Esophagus muscularis mucosa (tissue), 4 donors: Measurements from ENCODE around the gene PBLD. TPM values are rescaled to one million over a fixed set of nuclear protein-coding genes. Genes with fewer than 3 reads are reported as not detected.
"Not testable (repeated sequence)": the region's sequence is repeated elsewhere in the genome, so short reads cannot be mapped to it uniquely, and the experiment has no call there.

Source experiments
- DNase-seq: peaks from one replicate; pipeline ENCODE4 v3.0.0-alpha.2; 2017; ENCODE audit errors: extremely low spot score
- H3K27ac ChIP-seq, 4 donors: fragments of 200-600 bp; sonication (generic); replicated peaks in 1 of 4; 1 replicate in 3 of 4; 2 replicates in 1 of 4; pipeline ENCODE4 v1.5.1; 2016 to 2019; ENCODE audit warnings: mild to moderate bottlenecking in 1 of 4
- H3K27me3 ChIP-seq, 4 donors: fragments of 200-600 bp; sonication (generic); one replicate each; pipeline versions ENCODE4 v1.5.1 to v1.6.0; 2016 to 2019
- H3K36me3 ChIP-seq, 4 donors: fragments of 200-600 bp; sonication (generic); one replicate each; pipeline ENCODE4 v1.5.1; 2016 to 2019
- H3K4me1 ChIP-seq, 4 donors: fragments of 200-600 bp; sonication (generic); one replicate each; pipeline ENCODE4 v1.5.1; 2016 to 2019
- H3K4me3 ChIP-seq, 4 donors: fragments of 200-600 bp; sonication (generic); 1 replicate in 2 of 4; 2 replicates in 2 of 4; pipeline ENCODE4 v1.5.1; 2016 to 2019; ENCODE audit warnings: mild to moderate bottlenecking in 4 of 4, moderate library complexity in 1 of 4
- H3K9me3 ChIP-seq, 4 donors: fragments of 200-600 bp; sonication (generic); 1 replicate in 3 of 4; 2 replicates in 1 of 4; pipeline ENCODE4 v1.5.1; 2016 to 2019
- EP300 ChIP-seq: sonication (generic); formaldehyde crosslinking; IDR thresholded peaks from one replicate; pipeline ENCODE4 v1.6.1; 2017; ENCODE audit warnings: antibody characterized with exemption
- POLR2A ChIP-seq: fragments of 450-650 bp; IDR thresholded peaks from one replicate; pipeline ENCODE4 v1.6.1; 2017; ENCODE audit warnings: antibody characterized with exemption, moderate library complexity, mild to moderate bottlenecking, low read depth
- POLR2AphosphoS5 ChIP-seq, 2 donors: sonication (generic); formaldehyde crosslinking; IDR thresholded peaks; one replicate each; pipeline ENCODE4 v1.6.1; 2017; ENCODE audit warnings: antibody characterized with exemption in 2 of 2
- WGBS: methylation state at CpG from one replicate; pipeline ENCODE4 v1.1.5; 2018; 5-methylcytosine and 5-hydroxymethylcytosine counted together
- intact Hi-C: fragments of 100-400 bp; cut with DNase I; formaldehyde crosslinking; loops from one replicate; pipeline ENCODE4 v1.15.1; 2023
- total RNA-seq, 4 donors: library from RNA; depleted of rRNA; stranded (reverse); fragments of >200 nt; gene quantifications; one replicate each; pipeline versions ENCODE4 v1.1.0 to v1.2.1, GENCODE V29; 2016
- TF ChIP-seq, protein P1 (sequence below), 3 experiments: fragments of 200-600 bp in 2 of 3; fragments of 450-650 bp in 1 of 3; sonication (generic) in 2 of 3; IDR thresholded peaks; one replicate each; pipeline ENCODE4 v1.5.1; 2017 to 2019; ENCODE audit warnings: antibody characterized with exemption in 3 of 3, mild to moderate bottlenecking in 2 of 3, moderate library complexity in 1 of 3

PBLD gene
- total RNA-seq, 4 donors from 2014 or later, result 6.6 to 9.1 (median 7.4) TPM

DNA sequence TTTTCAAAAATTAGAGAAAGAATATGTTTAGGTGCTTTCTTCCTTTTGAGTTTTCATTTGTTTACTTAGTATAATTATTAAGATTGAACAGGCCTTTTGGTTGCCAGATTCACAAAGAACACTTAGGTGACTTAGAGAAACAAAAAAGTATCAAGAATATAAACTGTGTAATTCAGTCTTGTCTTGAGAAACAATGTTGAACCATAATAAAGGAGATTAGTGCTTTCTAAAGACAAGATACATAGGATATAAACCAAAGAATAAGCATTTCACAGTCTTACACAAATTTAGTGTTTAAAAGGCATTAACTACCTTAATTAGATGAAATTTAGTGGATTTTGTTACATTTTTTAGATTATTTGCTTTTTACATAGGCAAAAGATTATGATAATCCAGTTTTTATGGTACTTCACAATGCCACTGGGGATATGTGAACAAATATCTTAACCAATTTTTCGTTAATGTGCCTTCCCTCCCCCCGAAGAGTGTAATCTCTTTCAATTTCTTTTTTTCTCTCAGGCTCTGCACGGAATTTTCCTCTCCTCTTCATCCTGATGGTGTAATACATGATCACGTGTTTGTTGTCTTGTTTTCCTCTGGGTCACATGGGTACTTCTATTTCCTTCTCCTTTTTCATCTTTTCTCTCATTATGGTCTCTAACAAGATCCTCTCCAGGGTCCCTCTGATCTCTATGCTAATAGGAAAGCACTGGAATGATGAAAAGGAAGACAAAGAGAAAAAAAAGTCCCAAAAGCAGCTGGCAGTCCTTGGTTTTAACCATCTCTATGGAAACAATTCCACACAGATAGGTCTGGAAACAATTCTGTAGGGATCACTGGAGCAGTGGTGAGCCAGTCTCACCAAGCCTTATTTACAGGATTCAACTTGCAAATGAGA is 4.6 kb downstream of the PBLD start:
- Histone ChIP-seq H3K27me3 (no peaks in the 10 kb centered on the region), H3K27ac (peak overlapping the region; percentile 62 to 99 (median 82)), H3K9me3 (no peaks in the 10 kb centered on the region), H3K4me1 (peaks cover 10 to 33% (median 27%) of the 10 kb centered on the region in 4 donors), H3K36me3 (no peaks in the 10 kb centered on the region), H3K4me3 (peak overlapping the region in 3 of 4 donors; percentile 2 to 36 (median 18))
- DNase-seq, result no peak
- 34% methylated on average over 4 of the region's 4 CpGs for WGBS
- TF ChIP-seq POLR2AphosphoS5 (IDR thresholded peaks at IDR 0.05) (peak in 1 of 2 donors; percentile 18), POLR2A (no peak)
- intact Hi-C loops, result no loop called here

DNA sequence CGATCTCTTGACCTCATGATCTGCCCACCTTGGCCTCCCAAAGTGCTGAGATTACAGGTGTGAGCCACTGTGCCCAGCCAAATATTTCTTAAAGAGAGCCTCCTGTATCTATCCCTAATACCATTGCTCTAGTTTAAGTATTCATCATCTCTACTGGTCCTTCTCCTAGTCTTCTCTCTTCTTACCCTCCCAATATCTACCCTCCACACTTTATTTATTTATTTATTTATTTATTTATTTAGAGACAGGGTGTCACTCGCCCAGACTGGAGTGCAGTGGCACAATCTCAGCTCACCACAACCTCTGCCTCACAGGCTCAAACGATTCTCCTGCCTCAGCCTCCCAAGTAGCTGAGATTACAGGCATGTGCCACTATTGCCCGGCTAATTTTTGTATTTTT is 8.3 kb downstream of the PBLD start:
- WGBS, result 95% methylated on average over 4 of the region's 4 CpGs
- intact Hi-C loops, H3K36me3 ChIP-seq, H3K4me3 ChIP-seq, DNase-seq, H3K9me3 ChIP-seq, H3K27ac ChIP-seq, H3K27me3 ChIP-seq: not testable (repeated sequence)
- peaks cover 10 to 19% (median 17%) of the 10 kb centered on the region in 4 donors for H3K4me1 ChIP-seq

DNA sequence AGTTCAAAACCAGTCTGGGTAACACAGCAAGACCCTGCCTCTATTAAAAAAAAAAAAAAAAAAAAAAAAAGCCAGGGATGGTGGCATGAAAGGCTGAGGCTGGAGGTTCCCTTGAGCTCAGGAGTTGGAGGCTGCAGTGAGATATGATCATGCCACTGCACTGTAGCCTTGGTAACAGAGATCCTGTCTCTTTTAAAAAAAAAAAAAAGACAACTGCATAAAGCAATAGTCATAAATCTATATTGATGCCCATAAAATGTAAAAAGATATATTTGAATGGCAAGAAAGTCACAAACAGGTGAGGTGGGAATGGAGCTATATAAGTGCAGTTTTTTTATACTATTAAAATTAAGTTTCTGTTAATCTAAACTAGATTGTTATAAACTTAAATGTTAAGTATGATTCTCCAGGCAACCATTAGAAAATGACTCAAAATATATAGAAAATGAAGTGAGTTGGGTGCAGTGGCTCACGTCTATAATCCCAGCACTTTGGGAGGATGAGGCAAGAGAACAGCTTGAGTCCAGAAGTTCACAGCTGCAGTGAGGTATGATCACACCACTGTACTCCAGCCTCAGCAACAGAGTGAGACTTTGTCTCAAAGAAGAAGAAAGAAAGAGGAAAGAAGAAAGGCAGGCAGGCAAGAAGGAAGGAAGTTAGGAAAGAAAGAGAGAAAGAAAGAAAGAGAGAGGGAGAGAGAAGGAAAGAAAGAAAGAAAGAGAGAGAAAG is 14.2 kb downstream of the PBLD start:
- no peak for TF ChIP-seq EP300
- TF ChIP-seq POLR2AphosphoS5 (IDR thresholded peaks at IDR 0.05), result no peak
- TF ChIP-seq, protein P1, sequence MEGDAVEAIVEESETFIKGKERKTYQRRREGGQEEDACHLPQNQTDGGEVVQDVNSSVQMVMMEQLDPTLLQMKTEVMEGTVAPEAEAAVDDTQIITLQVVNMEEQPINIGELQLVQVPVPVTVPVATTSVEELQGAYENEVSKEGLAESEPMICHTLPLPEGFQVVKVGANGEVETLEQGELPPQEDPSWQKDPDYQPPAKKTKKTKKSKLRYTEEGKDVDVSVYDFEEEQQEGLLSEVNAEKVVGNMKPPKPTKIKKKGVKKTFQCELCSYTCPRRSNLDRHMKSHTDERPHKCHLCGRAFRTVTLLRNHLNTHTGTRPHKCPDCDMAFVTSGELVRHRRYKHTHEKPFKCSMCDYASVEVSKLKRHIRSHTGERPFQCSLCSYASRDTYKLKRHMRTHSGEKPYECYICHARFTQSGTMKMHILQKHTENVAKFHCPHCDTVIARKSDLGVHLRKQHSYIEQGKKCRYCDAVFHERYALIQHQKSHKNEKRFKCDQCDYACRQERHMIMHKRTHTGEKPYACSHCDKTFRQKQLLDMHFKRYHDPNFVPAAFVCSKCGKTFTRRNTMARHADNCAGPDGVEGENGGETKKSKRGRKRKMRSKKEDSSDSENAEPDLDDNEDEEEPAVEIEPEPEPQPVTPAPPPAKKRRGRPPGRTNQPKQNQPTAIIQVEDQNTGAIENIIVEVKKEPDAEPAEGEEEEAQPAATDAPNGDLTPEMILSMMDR (IDR thresholded peaks at IDR 0.05), result no peak
- TF ChIP-seq POLR2A, result no peak
- no peaks in the 10 kb centered on the region for H3K36me3 ChIP-seq
- no peaks in the 10 kb centered on the region for H3K4me1 ChIP-seq
- WGBS, result 95% methylated on average over 1 of the region's 1 CpG
- H3K27ac ChIP-seq, result no peak overlapping the region
- intact Hi-C loops, result no loop called here
- H3K9me3 ChIP-seq, result peaks cover 0 to 14% (median 8%) of the 10 kb centered on the region in 4 donors
- H3K27me3 ChIP-seq, result no peaks in the 10 kb centered on the region
- no peak for DNase-seq
- H3K4me3 ChIP-seq, result no peak overlapping the region

DNA sequence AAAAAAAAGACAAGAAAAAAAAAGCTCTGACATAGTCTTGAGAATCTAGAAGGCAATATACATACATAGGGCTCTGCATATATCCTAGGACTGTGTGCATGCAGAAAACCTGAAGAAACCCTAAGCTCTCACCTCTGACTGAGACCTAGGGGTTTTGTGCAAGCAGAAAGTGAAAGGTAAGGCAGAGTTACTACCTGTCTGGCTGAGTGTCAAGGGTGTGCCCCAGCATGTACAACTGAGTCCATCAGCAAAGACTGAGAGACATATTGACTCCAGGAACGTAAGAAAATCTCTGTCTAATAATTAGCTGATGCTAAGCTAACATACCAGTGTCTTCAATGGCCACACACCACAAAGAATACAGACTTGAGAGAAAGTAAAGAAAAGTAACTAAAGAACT is 17.1 kb downstream of the PBLD start:
- intact Hi-C loops, result no loop called here
- Histone ChIP-seq H3K27me3 (no peaks in the 10 kb centered on the region), H3K4me1 (no peaks in the 10 kb centered on the region), H3K36me3 (no peaks in the 10 kb centered on the region), H3K9me3 (peaks cover 0 to 14% (median 8%) of the 10 kb centered on the region in 4 donors), H3K27ac (no peak overlapping the region), H3K4me3 (no peak overlapping the region)
- no peak for DNase-seq
- WGBS, result 92% methylated on average over 1 of the region's 1 CpG
- no peak for TF ChIP-seq EP300
- TF ChIP-seq, protein P1 (IDR thresholded peaks at IDR 0.05), result no peak
- TF ChIP-seq POLR2A, result no peak
- no peak for TF ChIP-seq POLR2AphosphoS5 (IDR thresholded peaks at IDR 0.05)

DNA sequence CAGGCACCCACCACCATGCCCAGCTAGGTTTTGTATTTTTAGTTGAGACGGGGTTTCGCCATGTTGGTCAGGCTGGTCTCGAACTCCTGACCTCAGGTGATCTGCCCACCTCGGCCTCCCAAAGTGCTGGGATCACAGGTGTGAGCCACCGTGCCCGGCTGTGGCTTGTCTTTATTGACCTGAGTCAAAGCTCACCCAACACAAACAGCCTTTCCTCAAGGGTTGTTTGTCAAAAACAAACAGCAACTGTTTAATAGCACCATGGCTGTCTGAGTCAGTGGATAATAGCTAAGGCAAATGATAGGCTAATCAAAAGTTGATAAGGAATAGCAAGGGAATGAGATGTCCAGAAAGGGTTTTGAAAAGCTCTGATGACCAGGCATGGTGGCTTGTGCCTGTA is 17.8 kb downstream of the PBLD start:
- H3K27ac ChIP-seq, DNase-seq, intact Hi-C loops, H3K4me1 ChIP-seq, H3K27me3 ChIP-seq, H3K4me3 ChIP-seq, H3K36me3 ChIP-seq: not testable (repeated sequence)
- WGBS, result 100% methylated on average over 5 of the region's 6 CpGs
- H3K9me3 ChIP-seq, result peaks cover 0 to 14% (median 8%) of the 10 kb centered on the region in 4 donors

DNA sequence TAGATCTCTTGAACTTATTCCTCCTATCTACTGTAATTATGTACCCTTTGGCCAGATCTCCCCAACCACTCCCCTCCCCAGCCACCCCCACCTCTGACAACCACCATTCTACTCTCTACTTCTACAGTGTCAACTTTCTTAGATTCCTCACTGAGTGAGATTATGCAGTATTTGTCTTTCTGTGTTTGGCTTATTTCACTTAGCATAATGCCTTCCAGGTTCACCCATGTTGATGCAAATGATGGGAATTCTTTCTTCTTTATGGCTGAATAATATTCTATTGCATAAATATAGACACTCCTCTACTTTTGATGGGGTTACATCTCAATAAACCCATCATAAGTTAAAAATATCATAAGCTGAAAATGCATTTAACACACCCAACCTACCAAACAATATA is 22.2 kb downstream of the PBLD start:
- H3K4me3 ChIP-seq, result no peak overlapping the region
- H3K36me3 ChIP-seq, result no peaks in the 10 kb centered on the region
- intact Hi-C loops, result no loop called here
- DNase-seq, result no peak
- H3K9me3 ChIP-seq, result no peaks in the 10 kb centered on the region
- TF ChIP-seq POLR2A (no peak), EP300 (no peak), POLR2AphosphoS5 (IDR thresholded peaks at IDR 0.05) (no peak)
- TF ChIP-seq, protein P1 (IDR thresholded peaks at IDR 0.05), result no peak
- no peaks in the 10 kb centered on the region for H3K27me3 ChIP-seq
- no peaks in the 10 kb centered on the region for H3K4me1 ChIP-seq
- no peak overlapping the region for H3K27ac ChIP-seq
